Effector memory CD4-positive, alpha-beta T cell (primary cell): ENCODE results near the gene KIF14.

Source experiments
- DNase-seq, 3 donors: peaks; one replicate each; pipeline ENCODE4 v3.0.0-alpha.2; 2020
- H3K27ac ChIP-seq: 2 replicates; pipeline ENCODE4 v1.7.0; 2013; ENCODE audit warnings: mild to moderate bottlenecking, low read length, moderate library complexity; ENCODE audit not compliant: insufficient read depth, poor library complexity, severe bottlenecking
- H3K27me3 ChIP-seq: replicated peaks from 2 replicates; pipeline ENCODE4 v1.7.0; 2013; ENCODE audit warnings: mild to moderate bottlenecking, low read length; ENCODE audit not compliant: insufficient read depth, control insufficient read depth, poor library complexity, severe bottlenecking
- H3K36me3 ChIP-seq: 2 replicates; pipeline ENCODE4 v1.7.0; 2013; ENCODE audit warnings: mild to moderate bottlenecking, low read length, moderate library complexity; ENCODE audit not compliant: control insufficient read depth, insufficient read depth
- H3K4me1 ChIP-seq: 2 replicates; pipeline ENCODE4 v1.7.0; 2013; ENCODE audit warnings: low read length, mild to moderate bottlenecking; ENCODE audit not compliant: control insufficient read depth, insufficient read depth, poor library complexity, severe bottlenecking
- H3K4me3 ChIP-seq: 2 replicates; pipeline ENCODE4 v1.7.0; 2013; ENCODE audit warnings: low read length, low read depth, mild to moderate bottlenecking; ENCODE audit not compliant: insufficient read depth, poor library complexity, severe bottlenecking
- H3K9me3 ChIP-seq: 2 replicates; pipeline ENCODE4 v1.7.0; 2013; ENCODE audit warnings: mild to moderate bottlenecking, low read length, moderate library complexity; ENCODE audit not compliant: control insufficient read depth

The KIF14 gene

DNA sequence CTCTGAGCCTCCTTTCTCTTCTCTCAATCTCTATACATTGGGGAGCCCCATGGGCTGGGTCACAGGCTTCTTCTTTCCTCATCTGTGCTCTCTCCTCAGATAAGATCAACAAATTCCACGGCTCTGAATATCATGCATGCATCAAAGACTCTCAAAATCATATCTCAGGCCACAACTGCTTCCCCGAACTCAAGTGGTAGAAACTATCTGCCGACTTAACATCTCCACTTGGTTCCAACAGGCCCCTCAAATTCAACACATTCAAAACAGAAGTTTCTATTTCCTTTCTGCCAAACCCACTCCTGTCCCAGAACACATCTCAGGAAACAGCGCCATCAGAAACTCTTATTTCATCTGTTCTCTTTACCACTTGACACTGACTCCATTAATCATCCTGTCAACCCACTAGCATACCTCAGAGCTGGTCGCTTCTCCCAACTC lies 32.5 kb upstream of the KIF14 start:
- no peak overlapping the region for H3K27ac ChIP-seq
- H3K27me3 ChIP-seq, result no peaks in the 10 kb centered on the region
- no peaks in the 10 kb centered on the region for H3K4me1 ChIP-seq
- H3K4me3 ChIP-seq, result no peak overlapping the region
- DNase-seq, result no peak
- no peaks in the 10 kb centered on the region for H3K9me3 ChIP-seq
- peaks cover 16% of the 10 kb centered on the region for H3K36me3 ChIP-seq

DNA sequence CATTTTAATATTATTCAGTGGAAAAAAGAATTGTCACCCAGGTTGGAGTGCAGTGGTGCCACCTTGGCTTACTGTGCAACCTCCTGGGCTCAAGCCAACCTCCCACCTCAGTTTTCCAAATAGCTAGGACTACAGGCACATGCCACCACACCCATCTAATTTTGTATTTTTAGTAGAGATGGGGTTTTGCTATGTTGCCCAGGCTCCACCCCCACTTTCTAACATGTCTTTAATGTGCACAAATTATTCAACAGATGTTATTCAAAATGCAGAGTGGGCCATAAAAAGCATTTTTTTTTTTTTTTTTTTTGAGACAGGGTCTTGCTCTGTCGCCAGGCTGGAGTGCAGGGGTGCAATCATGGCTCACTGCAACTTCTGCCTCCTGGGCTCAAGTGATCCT lies 31.8 kb upstream of the KIF14 start:
- H3K9me3 ChIP-seq, result no peaks in the 10 kb centered on the region
- H3K27ac ChIP-seq, result no peak overlapping the region
- no peaks in the 10 kb centered on the region for H3K27me3 ChIP-seq
- no peak for DNase-seq
- H3K4me3 ChIP-seq, result no peak overlapping the region
- peaks cover 13% of the 10 kb centered on the region for H3K36me3 ChIP-seq
- no peaks in the 10 kb centered on the region for H3K4me1 ChIP-seq

DNA sequence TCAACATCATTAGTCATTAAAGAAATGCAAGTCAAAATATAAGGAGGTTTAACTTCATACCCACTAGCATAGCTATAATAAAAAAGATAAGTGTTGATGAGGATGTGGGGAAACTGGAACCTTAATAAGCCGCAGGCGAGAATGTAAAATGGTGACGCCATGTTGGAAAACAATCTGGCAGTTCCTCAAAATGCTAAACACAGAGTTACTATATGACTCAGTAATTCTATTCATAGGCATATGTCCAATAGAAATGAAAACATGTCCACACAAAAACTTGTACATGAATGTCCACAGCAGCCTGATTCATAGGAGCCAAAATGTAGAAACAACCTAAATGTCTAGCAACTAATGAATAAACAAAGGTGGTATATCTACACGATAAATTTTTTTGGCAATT lies 26.0 kb upstream of the KIF14 start:
- no peak overlapping the region for H3K27ac ChIP-seq
- no peaks in the 10 kb centered on the region for H3K27me3 ChIP-seq
- no peak overlapping the region for H3K4me3 ChIP-seq
- no peaks in the 10 kb centered on the region for H3K4me1 ChIP-seq
- peaks cover 15% of the 10 kb centered on the region for H3K36me3 ChIP-seq
- no peaks in the 10 kb centered on the region for H3K9me3 ChIP-seq
- no peak for DNase-seq

DNA sequence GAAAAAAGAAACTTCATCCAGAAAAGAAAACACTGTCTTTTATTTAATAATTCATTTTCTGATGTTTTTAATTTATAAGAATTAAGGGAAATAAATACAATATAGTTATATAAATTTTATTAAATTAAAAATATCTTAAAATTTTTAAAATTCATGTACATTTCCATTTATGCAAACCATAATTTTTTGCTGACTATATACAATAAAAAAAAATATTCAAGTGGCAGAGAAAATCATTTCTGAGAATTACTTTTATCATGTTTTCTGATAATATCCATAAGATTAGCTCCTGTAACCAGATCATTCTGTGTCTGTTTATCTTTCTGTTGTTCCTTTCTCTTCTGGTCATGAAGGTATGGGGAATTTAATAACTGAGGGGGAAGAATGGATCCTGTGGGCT lies 23.5 kb upstream of the KIF14 start:
- Histone ChIP-seq H3K27me3 (no peaks in the 10 kb centered on the region), H3K4me1 (no peaks in the 10 kb centered on the region), H3K36me3 (peaks cover 15% of the 10 kb centered on the region), H3K27ac (no peak overlapping the region), H3K9me3 (no peaks in the 10 kb centered on the region), H3K4me3 (no peak overlapping the region)
- DNase-seq, result no peak

DNA sequence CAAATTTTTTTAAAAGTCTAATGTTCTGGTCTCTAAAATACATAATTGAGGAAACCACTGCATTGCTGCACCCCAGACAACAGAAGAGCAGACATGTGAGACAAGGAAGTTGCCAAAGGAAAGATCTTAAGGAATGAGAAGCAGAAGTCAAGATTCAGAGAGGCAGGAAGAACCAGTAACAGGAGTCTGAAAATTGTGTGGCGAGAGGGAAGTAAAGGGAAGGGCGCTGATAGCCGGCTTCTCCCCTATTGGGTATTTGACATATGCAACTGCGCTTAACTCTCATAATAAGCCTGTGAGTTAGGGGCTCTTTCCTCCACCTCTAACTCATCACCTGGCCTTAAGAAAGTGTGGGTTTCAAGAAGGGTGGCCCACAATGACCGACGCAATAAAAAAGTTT lies 21.9 kb upstream of the KIF14 start:
- H3K4me1 ChIP-seq, result no peaks in the 10 kb centered on the region
- no peak overlapping the region for H3K27ac ChIP-seq
- peaks cover 6% of the 10 kb centered on the region for H3K36me3 ChIP-seq
- no peaks in the 10 kb centered on the region for H3K27me3 ChIP-seq
- DNase-seq, result no peak
- no peak overlapping the region for H3K4me3 ChIP-seq
- no peaks in the 10 kb centered on the region for H3K9me3 ChIP-seq

DNA sequence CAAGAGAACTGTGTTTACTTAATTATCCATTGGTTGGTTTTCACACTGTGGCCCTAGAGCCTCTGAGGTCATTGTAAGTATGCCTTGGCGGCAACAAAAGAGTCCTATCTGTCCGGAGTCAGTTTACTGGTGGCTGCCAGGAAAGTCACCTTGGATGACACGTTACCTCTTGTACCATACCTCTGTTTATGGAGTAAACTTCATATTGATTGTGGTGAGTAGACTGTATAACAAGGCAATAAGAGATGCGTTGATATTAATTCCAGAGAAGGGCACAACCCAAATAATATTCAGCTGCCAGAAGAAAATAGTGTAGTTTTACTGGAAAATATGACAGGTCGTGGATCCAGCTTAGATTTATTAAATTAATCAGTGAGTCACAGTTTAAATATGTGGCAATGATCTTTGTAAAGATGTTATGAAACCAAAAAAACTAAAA lies 20.4 kb upstream of the KIF14 start:
- Histone ChIP-seq H3K36me3 (no peaks in the 10 kb centered on the region), H3K4me1 (no peaks in the 10 kb centered on the region), H3K4me3 (no peak overlapping the region), H3K27ac (no peak overlapping the region), H3K27me3 (no peaks in the 10 kb centered on the region), H3K9me3 (no peaks in the 10 kb centered on the region)
- DNase-seq, result no peak

DNA sequence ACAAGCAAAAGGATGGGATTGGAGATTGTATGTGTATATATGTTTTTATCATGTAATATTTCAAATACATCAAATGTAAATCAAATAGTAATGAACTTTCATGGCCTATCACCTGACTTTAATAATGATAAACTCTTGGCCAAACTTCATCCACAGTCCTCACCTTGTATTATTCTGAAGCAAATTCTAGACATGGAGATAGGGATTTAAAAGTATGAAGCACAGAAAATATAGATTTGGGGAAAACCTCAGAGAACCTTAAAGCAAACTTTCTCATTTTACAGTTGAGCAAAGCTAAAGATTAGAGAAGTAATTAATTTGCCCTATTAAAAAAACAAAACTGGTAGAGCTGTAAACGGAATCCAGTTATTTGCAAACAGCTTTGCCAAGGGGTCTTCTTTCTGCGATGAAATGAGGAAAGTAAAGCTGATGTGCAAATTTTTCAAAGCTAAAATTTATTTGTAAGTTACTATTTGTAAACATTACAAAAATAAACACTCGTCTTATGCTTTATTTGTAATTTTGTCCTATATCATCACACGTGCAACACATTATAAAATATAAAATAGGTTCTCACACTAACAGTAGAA lies 19.9 kb upstream of the KIF14 start:
- no peak overlapping the region for H3K27ac ChIP-seq
- no peak overlapping the region for H3K4me3 ChIP-seq

DNA sequence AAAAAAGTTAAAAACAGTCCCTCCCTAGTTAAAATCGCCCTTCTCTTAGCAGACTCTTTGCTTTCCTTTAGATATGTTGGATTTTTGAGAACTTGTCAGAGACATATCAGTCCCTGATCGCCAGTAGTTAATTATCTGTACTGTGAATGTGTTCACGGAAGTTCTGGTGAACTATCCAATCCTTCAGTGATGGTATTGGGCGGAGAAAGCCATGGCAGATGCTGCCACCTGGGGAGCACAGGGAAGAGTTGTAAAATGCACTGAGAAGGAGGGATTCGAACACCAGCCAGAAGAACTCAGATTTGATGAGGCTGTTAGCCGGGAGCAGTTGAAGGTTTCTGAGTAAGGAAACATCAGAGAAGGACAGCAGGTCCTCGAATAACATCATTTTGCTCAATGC lies 17.5 kb upstream of the KIF14 start:
- H3K4me3 ChIP-seq, result no peak overlapping the region
- H3K27ac ChIP-seq, result no peak overlapping the region
- H3K9me3 ChIP-seq, result no peaks in the 10 kb centered on the region
- no peaks in the 10 kb centered on the region for H3K27me3 ChIP-seq
- DNase-seq, result no peak
- no peaks in the 10 kb centered on the region for H3K4me1 ChIP-seq
- H3K36me3 ChIP-seq, result no peaks in the 10 kb centered on the region

More for the DNA sequence above, 19.9 kb upstream of the KIF14 start:
- no peaks in the 10 kb centered on the region for H3K9me3 ChIP-seq
- no peaks in the 10 kb centered on the region for H3K4me1 ChIP-seq
- no peak for DNase-seq
- H3K27me3 ChIP-seq, result no peaks in the 10 kb centered on the region
- no peaks in the 10 kb centered on the region for H3K36me3 ChIP-seq

DNA sequence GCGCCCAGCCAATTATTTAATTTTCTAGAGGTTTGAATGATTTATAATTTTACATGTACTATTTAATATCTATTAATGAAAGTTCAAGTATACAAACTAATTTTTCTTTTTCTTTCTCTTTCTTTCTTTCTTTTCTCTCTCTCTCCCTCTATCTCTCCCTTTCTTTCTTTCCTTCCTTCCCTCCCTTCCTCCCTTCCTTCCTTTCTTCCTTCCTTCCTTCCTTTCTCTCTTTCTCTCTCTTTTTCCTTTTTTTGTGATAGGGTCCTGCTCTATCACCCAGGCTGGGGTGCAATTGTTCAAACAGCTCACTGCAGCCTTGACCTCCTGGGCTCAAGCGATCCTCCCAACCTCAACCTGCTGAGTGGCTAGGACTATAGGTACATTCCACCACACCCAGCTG lies 16.1 kb upstream of the KIF14 start:
- H3K36me3 ChIP-seq, result no peaks in the 10 kb centered on the region
- H3K4me1 ChIP-seq, result no peaks in the 10 kb centered on the region
- H3K27me3 ChIP-seq, result no peaks in the 10 kb centered on the region
- H3K4me3 ChIP-seq, result no peak overlapping the region
- no peak overlapping the region for H3K27ac ChIP-seq
- H3K9me3 ChIP-seq, result no peaks in the 10 kb centered on the region
- DNase-seq, result no peak

DNA sequence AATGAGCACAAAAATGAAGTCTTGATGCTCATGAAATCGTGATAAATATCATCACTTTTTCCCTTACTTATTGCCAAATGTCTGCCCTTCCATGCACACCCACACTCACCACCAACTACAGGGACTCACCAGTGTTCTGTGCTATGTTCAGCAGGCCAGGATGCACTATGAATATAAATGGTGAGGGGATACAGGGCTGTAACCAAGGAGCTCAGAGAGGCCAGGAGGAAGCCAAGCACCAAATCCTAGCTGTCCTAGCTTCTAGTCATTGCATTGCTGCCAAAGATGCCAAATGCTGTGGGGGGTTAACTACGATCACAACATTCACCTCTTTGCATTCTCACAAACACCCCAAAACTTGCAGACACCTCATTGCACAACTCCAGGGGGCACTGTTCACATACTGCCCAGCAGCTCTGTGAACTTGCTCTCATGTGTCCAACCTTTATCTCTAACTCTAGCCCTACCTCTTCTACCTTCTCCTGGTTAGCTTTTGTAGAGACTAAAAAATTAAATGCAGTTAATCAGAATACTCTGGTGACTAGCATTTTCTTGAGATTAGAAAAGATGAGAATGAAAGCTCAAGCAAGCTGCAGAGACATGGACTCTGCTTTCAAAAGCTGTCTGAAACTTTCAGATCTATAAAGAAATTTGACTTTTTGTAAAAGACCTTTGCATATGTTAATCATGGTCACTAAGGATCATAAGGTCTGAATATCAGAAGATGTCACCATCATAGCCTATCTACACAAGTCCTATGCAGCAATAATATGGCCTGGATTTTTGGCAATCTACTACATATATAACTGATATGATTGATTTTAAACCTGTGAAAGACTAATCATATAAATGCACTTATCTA lies 13.9 kb upstream of the KIF14 start:
- Histone ChIP-seq H3K9me3 (no peaks in the 10 kb centered on the region), H3K27me3 (no peaks in the 10 kb centered on the region), H3K36me3 (no peaks in the 10 kb centered on the region), H3K27ac (no peak overlapping the region), H3K4me3 (no peak overlapping the region), H3K4me1 (no peaks in the 10 kb centered on the region)
- no peak for DNase-seq
